Kidney (tissue), 14 donors: ENCODE measurements around the gene KANK4. TPM values are rescaled to one million over a fixed set of nuclear protein-coding genes. Genes with fewer than 3 reads are reported as not detected.

ENCODE experiments used
- DNase-seq, 5 donors: peaks; one replicate each; pipeline ENCODE4 v3.0.0-alpha.2; 2013 to 2020
- FAIRE-seq: peaks from 2 replicates; lab custom pipeline; 2012; peaks lifted over from hg19 to GRCh38; lab: Jason Lieb, UNC
- H3K27ac ChIP-seq, 2 donors: one replicate each; pipeline ENCODE4 v1.7.0; 2013; ENCODE audit warnings: low read depth in 2 of 2, low read length in 2 of 2, inconsistent platforms in 1 of 2
- H3K27me3 ChIP-seq: one replicate; pipeline ENCODE4 v1.7.1; 2013; ENCODE audit warnings: low read length, inconsistent platforms; ENCODE audit not compliant: control insufficient read depth, insufficient read depth
- H3K36me3 ChIP-seq, 3 donors: one replicate each; pipeline versions ENCODE4 v1.7.0 to v1.7.1; 2013; ENCODE audit warnings: low read length in 3 of 3, control low read depth in 1 of 3, inconsistent platforms in 1 of 3; ENCODE audit not compliant: insufficient read depth in 3 of 3, control insufficient read depth in 2 of 3
- H3K4me1 ChIP-seq, 3 donors: one replicate each; pipeline versions ENCODE4 v1.7.0 to v1.7.1; 2013; ENCODE audit warnings: low read length in 3 of 3, inconsistent platforms in 1 of 3, low read depth in 1 of 3; ENCODE audit not compliant: control insufficient read depth in 2 of 3, insufficient read depth in 2 of 3
- H3K4me3 ChIP-seq, 3 donors: one replicate each; pipeline versions ENCODE4 v1.7.0 to v1.8.1; 2013; ENCODE audit warnings: low read length in 3 of 3, control low read depth in 1 of 3, inconsistent platforms in 1 of 3
- H3K9ac ChIP-seq, 3 donors: one replicate each; pipeline versions ENCODE4 v1.7.0 to v1.7.1; 2013; ENCODE audit warnings: low read length in 3 of 3, control low read depth in 1 of 3, inconsistent platforms in 1 of 3
- H3K9me3 ChIP-seq, 3 donors: one replicate each; pipeline versions ENCODE4 v1.7.0 to v1.7.1; 2013; ENCODE audit warnings: low read length in 3 of 3, control low read depth in 1 of 3, inconsistent platforms in 1 of 3; ENCODE audit not compliant: control insufficient read depth in 2 of 3, insufficient read depth in 1 of 3
- CTCF ChIP-seq: IDR thresholded peaks from 3 replicates; pipeline ENCODE4 v1.5.1; 2012; ENCODE audit warnings: mild to moderate bottlenecking, moderate library complexity, borderline replicate concordance; ENCODE audit not compliant: insufficient read depth; ENCODE audit errors: extremely low read depth
- intact Hi-C: fragments of 100-400 bp; cut with DNase I; formaldehyde crosslinking; loops from one replicate; pipeline ENCODE4 v1.11.1; 2022
- polyA plus RNA-seq: library from polyadenylated mRNA; stranded (reverse); fragments of 350-450 nt; fragmentation: Illumina TruSeq; extraction: RNeasy Lipid Tissue Mini Kit (QIAGEN cat#74804); gene quantifications from one replicate; pipeline ENCODE4 v1.2.3, GENCODE V29; 2014; ENCODE audit warnings: low read depth, low replicate concordance; ENCODE audit not compliant: insufficient read depth
- total RNA-seq: library from RNA; stranded (reverse); fragmentation: NEBNext Ultra II Directional; extraction: Animal tissue kit (Norgen Biotek cat#: 25700); gene quantifications from one replicate; pipeline ENCODE4 v1.2.1, GENCODE V29; 2021
- donor health status: control.
- donor health status: control.
- donor health status: control.
- donor health status: control.
- donor health status: control.
- donor health status: DM: yes; HTN: yes; CAD: no.
- donor health status: Normal renal cell carcinoma (clear cell type).

The KANK4 gene
- total and polyA plus RNA-seq, 2 donors from 2014 or later, result 0.28 to 0.50 TPM

DNA sequence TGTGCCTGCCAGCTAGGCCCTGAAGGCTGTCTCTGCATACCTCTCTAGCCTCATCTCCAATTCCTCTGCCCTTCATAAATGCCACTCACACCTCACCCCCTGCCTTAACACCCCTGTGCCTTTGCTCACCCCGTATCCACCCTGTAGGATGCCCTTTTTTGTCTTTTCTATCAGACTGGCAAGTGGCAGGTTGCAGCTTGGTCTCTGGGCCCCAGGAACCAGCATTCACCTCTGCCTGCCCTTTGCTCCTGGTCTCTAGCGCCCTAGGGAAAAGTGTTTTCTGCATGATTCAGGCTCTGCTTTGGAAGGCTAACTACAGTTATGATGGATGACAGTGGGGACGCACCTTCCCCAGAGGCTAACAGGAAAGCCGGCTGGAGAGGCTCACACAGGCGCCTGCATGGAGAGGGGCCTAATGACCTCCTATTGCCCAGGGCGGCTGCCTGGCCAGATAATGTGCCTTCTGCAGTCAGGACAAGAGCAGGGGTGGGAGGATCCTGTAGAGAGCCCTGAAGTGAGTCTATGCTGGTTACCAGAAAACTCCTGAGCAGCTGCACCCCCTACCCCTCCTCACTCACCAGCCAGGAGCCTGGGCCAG, 11.2 kb downstream of the KANK4 start:
- intact Hi-C loops, result no loop called here
- DNase-seq (no peak), FAIRE-seq (no peak)
- H3K4me1 ChIP-seq, result peaks cover 0 to 5% (median 3%) of the 10 kb centered on the region in 3 donors
- no peak overlapping the region for H3K27ac ChIP-seq
- no peaks in the 10 kb centered on the region for H3K27me3 ChIP-seq
- TF ChIP-seq CTCF, result no peak
- H3K36me3 ChIP-seq, result no peaks in the 10 kb centered on the region
- H3K4me3 ChIP-seq, result no peak overlapping the region
- H3K9me3 ChIP-seq, result no peaks in the 10 kb centered on the region
- H3K9ac ChIP-seq, result no peak overlapping the region

GRCh38 chr1:62307446-62307845, 11.8 kb downstream of the KANK4 start:
- Histone ChIP-seq H3K27me3 (no peaks in the 10 kb centered on the region), H3K36me3 (no peaks in the 10 kb centered on the region), H3K4me1 (peaks cover 0 to 5% (median 3%) of the 10 kb centered on the region in 3 donors), H3K4me3 (no peak overlapping the region), H3K27ac (no peak overlapping the region), H3K9me3 (no peaks in the 10 kb centered on the region), H3K9ac (no peak overlapping the region)
- no peak for TF ChIP-seq CTCF
- DNase-seq, result no peak
- no peak for FAIRE-seq
- intact Hi-C loops, result no loop called here

GRCh38 chr1:62306065-62306464, 13.2 kb downstream of the KANK4 start:
- no peak for TF ChIP-seq CTCF
- intact Hi-C loops, result no loop called here
- H3K27ac ChIP-seq, result no peak overlapping the region
- no peak overlapping the region for H3K4me3 ChIP-seq
- no peak for FAIRE-seq
- no peak for DNase-seq
- no peaks in the 10 kb centered on the region for H3K9me3 ChIP-seq
- H3K9ac ChIP-seq, result no peak overlapping the region
- no peaks in the 10 kb centered on the region for H3K36me3 ChIP-seq
- peaks cover 0 to 5% (median 0%) of the 10 kb centered on the region in 3 donors for H3K4me1 ChIP-seq
- H3K27me3 ChIP-seq, result no peaks in the 10 kb centered on the region

DNA sequence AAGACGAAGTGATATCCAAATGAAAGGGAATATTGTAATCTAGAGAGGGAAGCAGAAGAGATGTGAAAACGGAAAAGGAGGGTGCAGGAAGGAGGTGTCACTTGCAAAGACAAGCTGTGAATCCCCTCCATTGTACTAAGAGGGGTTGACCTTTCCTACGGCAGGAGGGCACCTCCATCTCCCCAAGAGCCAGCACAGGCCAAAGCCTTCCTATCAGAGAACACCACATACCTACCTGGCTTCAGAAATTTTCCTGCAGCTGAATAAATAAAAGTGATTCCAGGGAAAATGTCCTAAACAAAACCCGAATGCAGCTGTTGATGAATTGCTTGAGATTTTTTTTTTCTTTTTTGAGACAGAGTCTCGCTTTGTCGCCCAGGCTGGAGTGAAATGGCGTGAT, 14.3 kb downstream of the KANK4 start:
- no peak overlapping the region for H3K9ac ChIP-seq
- no peak overlapping the region for H3K4me3 ChIP-seq
- H3K36me3 ChIP-seq, result no peaks in the 10 kb centered on the region
- FAIRE-seq (no peak), DNase-seq (no peak)
- no peak for TF ChIP-seq CTCF
- H3K9me3 ChIP-seq, result no peaks in the 10 kb centered on the region
- intact Hi-C loops, result no loop called here
- H3K27me3 ChIP-seq, result no peaks in the 10 kb centered on the region
- no peak overlapping the region for H3K27ac ChIP-seq
- peaks cover 0 to 5% (median 0%) of the 10 kb centered on the region in 3 donors for H3K4me1 ChIP-seq
